Activated CD8-positive, alpha-beta memory T cell treated with anti-CD3 and anti-CD28 coated beads, Interleukin-2, amount 50 U/mL, for 1 hour (primary cell): Measurements from ENCODE around the gene LRP1-AS.

Source experiments
- DNase-seq: peaks from one replicate; pipeline ENCODE4 v3.0.0-alpha.2; 2020; ENCODE audit errors: extremely low read depth

LRP1-AS gene

GRCh38 chr12:57160741-57161140 lies 13.3 kb upstream of the LRP1-AS start:
- DNase-seq = no peak

- no peak for DNase-seq
These were observed 12.6 kb upstream of the LRP1-AS start for GRCh38 chr12:57160040-57160439.

- DNase-seq = no peak
These were observed 11.9 kb upstream of the LRP1-AS start for GRCh38 chr12:57159311-57159710.

- no peak for DNase-seq
These were observed 11.2 kb upstream of the LRP1-AS start for GRCh38 chr12:57158665-57159064.

GRCh38 chr12:57158186-57158585 lies 10.8 kb upstream of the LRP1-AS start:
- no peak for DNase-seq

GRCh38 chr12:57157588-57158173 lies 10.3 kb upstream of the LRP1-AS start:
- no peak for DNase-seq

GRCh38 chr12:57156701-57157403 lies 9.4 kb upstream of the LRP1-AS start:
- no peak for DNase-seq

- DNase-seq = no peak
These were observed 7.5 kb upstream of the LRP1-AS start for GRCh38 chr12:57154804-57155434.

GRCh38 chr12:57154076-57154475 lies 6.7 kb upstream of the LRP1-AS start:
- DNase-seq = no peak

GRCh38 chr12:57153415-57153997 lies 6.1 kb upstream of the LRP1-AS start:
- no peak for DNase-seq

- DNase-seq = no peak
These were observed 5.2 kb upstream of the LRP1-AS start for GRCh38 chr12:57152639-57153038.

- no peak for DNase-seq
These were observed 4.6 kb upstream of the LRP1-AS start for GRCh38 chr12:57151741-57152630.

GRCh38 chr12:57150400-57151000 lies 3.1 kb upstream of the LRP1-AS start:
- DNase-seq = no peak

GRCh38 chr12:57149245-57149900 lies 2.0 kb upstream of the LRP1-AS start:
- no peak for DNase-seq

- DNase-seq = no peak
These were observed 1.2 kb upstream of the LRP1-AS start for GRCh38 chr12:57148469-57149244.

- DNase-seq = no peak
These were observed 1.3 kb downstream of the LRP1-AS start for GRCh38 chr12:57146092-57146491.

- DNase-seq = no peak
These were observed 1.9 kb downstream of the LRP1-AS start for GRCh38 chr12:57145460-57146059.

GRCh38 chr12:57143454-57143853 lies 4.0 kb downstream of the LRP1-AS start:
- no peak for DNase-seq

- no peak for DNase-seq
These were observed 4.7 kb downstream of the LRP1-AS start for GRCh38 chr12:57142727-57143126.

GRCh38 chr12:57142121-57142520 lies 5.3 kb downstream of the LRP1-AS start:
- DNase-seq = no peak
